ENCODE results near the gene CHRNA4. TPM values are rescaled to one million over a fixed set of nuclear protein-coding genes. Genes with fewer than 3 reads are reported as not detected.

The CHRNA4 gene
- total and polyA plus RNA-seq, 2 donors (not counting 1 experiment from before 2014, with no cell fraction given) = not detected

- no peaks in the 10 kb centered on the region for H3K36me3 ChIP-seq (ENCODE audit: control insufficient read depth, insufficient read depth, low read length)
- no peak for TF ChIP-seq EZH2 (IDR thresholded peaks at IDR 0.05; ENCODE audit: low read length, missing control alignments)
- TF ChIP-seq CTCF (conservative IDR thresholded peaks at IDR 0.05 in 1 of 2, IDR thresholded peaks at IDR 0.05 in 1 of 2; ENCODE audit: low read depth in 1 of 2, low read length in 2 of 2) = no peak
- H3K27me3 ChIP-seq (ENCODE audit: control insufficient read depth, insufficient read depth, low read length) = no peaks in the 10 kb centered on the region
- H2AFZ ChIP-seq (ENCODE audit: low read length) = no peak overlapping the region
- no peaks in the 10 kb centered on the region for H3K79me2 ChIP-seq (ENCODE audit: control insufficient read depth, insufficient read depth, low read length)
- H3K4me2 ChIP-seq (ENCODE audit: extremely low read depth, insufficient read depth, low read length) = no peak overlapping the region
- DNase-seq (ENCODE audit: low read depth in 2 of 2) = no peak
- no peak overlapping the region for H3K4me3 ChIP-seq (replicated peaks in 1 of 4; ENCODE audit: control extremely low read depth in 1 of 4, insufficient read depth in 1 of 4, low read depth in 3 of 4, low read length in 4 of 4)
- H3K4me1 ChIP-seq (ENCODE audit: control insufficient read depth, extremely low read depth, insufficient read depth, low read length) = no peaks in the 10 kb centered on the region
- no peak overlapping the region for H3K27ac ChIP-seq (ENCODE audit: insufficient read depth, low read length)
- H3K9me3 ChIP-seq (ENCODE audit: control insufficient read depth, insufficient read depth, low read depth, low read length) = no peaks in the 10 kb centered on the region
- no peaks in the 10 kb centered on the region for H4K20me1 ChIP-seq (ENCODE audit: control insufficient read depth, extremely low read depth, insufficient read depth, low read length)
- no peak overlapping the region for H3K9ac ChIP-seq (ENCODE audit: insufficient read depth, low read length)
These were observed 5.5 kb upstream of the CHRNA4 start for GRCh38 chr20:63366390-63367365.

GRCh38 chr20:63365601-63366389 is 4.6 kb upstream of the CHRNA4 start:
- Histone ChIP-seq H2AFZ (ENCODE audit: low read length) (no peak overlapping the region), H3K9me3 (ENCODE audit: control insufficient read depth, insufficient read depth, low read depth, low read length) (no peaks in the 10 kb centered on the region), H3K27ac (ENCODE audit: insufficient read depth, low read length) (no peak overlapping the region), H3K9ac (ENCODE audit: insufficient read depth, low read length) (no peak overlapping the region), H3K79me2 (ENCODE audit: control insufficient read depth, insufficient read depth, low read length) (no peaks in the 10 kb centered on the region), H3K4me2 (ENCODE audit: extremely low read depth, insufficient read depth, low read length) (no peak overlapping the region), H4K20me1 (ENCODE audit: control insufficient read depth, extremely low read depth, insufficient read depth, low read length) (no peaks in the 10 kb centered on the region), H3K4me1 (ENCODE audit: control insufficient read depth, extremely low read depth, insufficient read depth, low read length) (no peaks in the 10 kb centered on the region), H3K27me3 (ENCODE audit: control insufficient read depth, insufficient read depth, low read length) (no peaks in the 10 kb centered on the region), H3K4me3 (replicated peaks in 1 of 4; ENCODE audit: control extremely low read depth in 1 of 4, insufficient read depth in 1 of 4, low read depth in 3 of 4, low read length in 4 of 4) (no peak overlapping the region), H3K36me3 (ENCODE audit: control insufficient read depth, insufficient read depth, low read length) (no peaks in the 10 kb centered on the region)
- no peak for TF ChIP-seq EZH2 (IDR thresholded peaks at IDR 0.05; ENCODE audit: low read length, missing control alignments)
- TF ChIP-seq CTCF (conservative IDR thresholded peaks at IDR 0.05 in 1 of 2, IDR thresholded peaks at IDR 0.05 in 1 of 2; ENCODE audit: low read depth in 1 of 2, low read length in 2 of 2) = no peak
- DNase-seq (ENCODE audit: low read depth in 2 of 2) = no peak

All from fibroblast of lung (primary cell).